ENCODE data around the gene ING2. TPM values are rescaled to one million over a fixed set of nuclear protein-coding genes. Genes with fewer than 3 reads are reported as not detected.

The ING2 gene
- total RNA-seq, 1 experiment from 2014 or later = 4.2 TPM

DNA sequence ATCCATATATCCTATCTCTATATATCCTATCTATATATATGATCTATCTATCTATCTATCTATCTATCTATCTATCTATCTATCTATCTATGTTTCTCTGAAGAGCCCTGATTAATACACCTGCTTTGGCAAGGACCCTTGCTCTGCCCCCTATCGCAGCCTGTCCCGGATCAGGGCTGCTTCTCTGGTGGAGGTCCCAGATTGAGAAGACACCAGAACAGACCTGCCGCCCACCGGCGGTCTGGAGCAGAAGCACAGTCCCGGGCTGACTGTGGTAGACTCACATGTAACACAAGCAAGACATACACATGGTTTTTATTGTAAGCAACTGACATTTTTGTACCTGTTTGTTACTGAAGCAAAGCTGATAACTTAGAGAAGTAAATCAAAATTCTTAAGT is 52.8 kb downstream of the ING2 start:
- Histone ChIP-seq H3K9me2 (ENCODE audit: insufficient read depth) (no peaks in the 10 kb centered on the region), H3K79me2 (ENCODE audit: insufficient read depth, low read length) (no peaks in the 10 kb centered on the region), H3K27me3 (ENCODE audit: insufficient read depth, low read length) (no peaks in the 10 kb centered on the region), H3K27ac (ENCODE audit: low read depth, low read length) (no peak overlapping the region), H3K4me3 (replicated peaks in 1 of 2; ENCODE audit: low read depth in 1 of 2, low read length in 2 of 2) (no peak overlapping the region), H3K4me1 (ENCODE audit: control insufficient read depth in 1 of 2, insufficient read depth in 2 of 2, low read length in 2 of 2) (no peaks in the 10 kb centered on the region), H4K20me1 (ENCODE audit: insufficient read depth) (no peaks in the 10 kb centered on the region), H3K4me2 (ENCODE audit: low read length) (no peak overlapping the region), H2AFZ (ENCODE audit: low read depth, low read length, poor library complexity, severe bottlenecking) (no peak overlapping the region), H3K9me3 (ENCODE audit: control insufficient read depth in 1 of 2, insufficient read depth in 1 of 2, low read depth in 1 of 2, low read length in 2 of 2) (no peaks in the 10 kb centered on the region), H3K36me3 (ENCODE audit: control insufficient read depth in 1 of 2, insufficient read depth in 2 of 2, low read length in 2 of 2) (no peaks in the 10 kb centered on the region), H3K9ac (ENCODE audit: low read length) (no peak overlapping the region)
- intact Hi-C loops (cut with micrococcal nuclease) = no loop called here
- RAD21 ChIA-PET (ENCODE audit: low non-redundant PET in 1 of 2, low total read pairs in 2 of 2, uncharacterized antibody in 2 of 2, unreplicated experiment in 2 of 2) = no interaction called here
- ATAC-seq (no peak), DNase-seq (ENCODE audit: low read depth, low spot score) (no peak)
- POLR2A ChIA-PET = no interaction called here
- no TSS peak for BruUV-seq (replicated peaks)
- TF ChIP-seq POLR2A (IDR thresholded peaks at IDR 0.05; ENCODE audit: borderline replicate concordance, extremely low read depth, insufficient read depth, insufficient read length) = no peak
- no peak for TF ChIP-seq ZNF274 (IDR thresholded peaks at IDR 0.05; ENCODE audit: low read depth, low read length)
- TF ChIP-seq FOSL1 (IDR thresholded peaks at IDR 0.05; ENCODE audit: low read depth) = no peak
- no peak for TF ChIP-seq EZH2 (IDR thresholded peaks at IDR 0.05)
- no peak for TF ChIP-seq CEBPB (IDR thresholded peaks at IDR 0.05; ENCODE audit: low read depth)
- no peak for TF ChIP-seq TCF7L2 (IDR thresholded peaks at IDR 0.05; ENCODE audit: borderline replicate concordance, extremely low read depth, insufficient read depth, insufficient read length)
- no peak for TF ChIP-seq JUND (IDR thresholded peaks at IDR 0.05)
- no peak for TF ChIP-seq SIN3A (IDR thresholded peaks at IDR 0.05; ENCODE audit: low read depth)
- TF ChIP-seq, protein P1, sequence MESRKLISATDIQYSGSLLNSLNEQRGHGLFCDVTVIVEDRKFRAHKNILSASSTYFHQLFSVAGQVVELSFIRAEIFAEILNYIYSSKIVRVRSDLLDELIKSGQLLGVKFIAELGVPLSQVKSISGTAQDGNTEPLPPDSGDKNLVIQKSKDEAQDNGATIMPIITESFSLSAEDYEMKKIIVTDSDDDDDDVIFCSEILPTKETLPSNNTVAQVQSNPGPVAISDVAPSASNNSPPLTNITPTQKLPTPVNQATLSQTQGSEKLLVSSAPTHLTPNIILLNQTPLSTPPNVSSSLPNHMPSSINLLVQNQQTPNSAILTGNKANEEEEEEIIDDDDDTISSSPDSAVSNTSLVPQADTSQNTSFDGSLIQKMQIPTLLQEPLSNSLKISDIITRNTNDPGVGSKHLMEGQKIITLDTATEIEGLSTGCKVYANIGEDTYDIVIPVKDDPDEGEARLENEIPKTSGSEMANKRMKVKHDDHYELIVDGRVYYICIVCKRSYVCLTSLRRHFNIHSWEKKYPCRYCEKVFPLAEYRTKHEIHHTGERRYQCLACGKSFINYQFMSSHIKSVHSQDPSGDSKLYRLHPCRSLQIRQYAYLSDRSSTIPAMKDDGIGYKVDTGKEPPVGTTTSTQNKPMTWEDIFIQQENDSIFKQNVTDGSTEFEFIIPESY (IDR thresholded peaks at IDR 0.05; ENCODE audit: extremely low read depth, insufficient replicate concordance, low read length) = no peak
- TF ChIP-seq SRF (IDR thresholded peaks at IDR 0.05; ENCODE audit: low read depth) = no peak
- CTCF ChIA-PET = no interaction called here

DNA sequence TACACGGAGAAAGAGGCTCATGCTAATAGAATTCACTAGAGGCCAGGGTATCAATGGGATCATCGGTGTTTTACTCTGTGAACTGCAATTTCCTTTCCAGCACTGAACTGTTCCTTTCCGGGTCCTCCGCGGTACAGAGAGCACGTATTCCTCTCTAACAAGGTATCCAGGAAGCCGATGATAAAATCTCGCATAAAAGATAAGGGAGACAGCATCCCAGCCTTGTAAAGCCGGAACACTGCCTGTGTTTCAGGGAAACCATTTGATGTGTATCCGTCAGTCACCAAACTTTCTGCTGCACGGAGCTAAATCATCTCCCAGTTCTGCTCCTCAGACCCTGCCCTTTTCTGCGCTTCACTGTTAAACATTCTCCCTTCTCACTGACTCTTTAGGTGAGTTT is 54.0 kb downstream of the ING2 start:
- H2AFZ ChIP-seq (ENCODE audit: low read depth, low read length, poor library complexity, severe bottlenecking) = no peak overlapping the region
- BruUV-seq (replicated peaks) = no TSS peak
- intact Hi-C loops (cut with micrococcal nuclease) = no loop called here
- TF ChIP-seq CEBPB (IDR thresholded peaks at IDR 0.05; ENCODE audit: low read depth) = no peak
- no peak for TF ChIP-seq JUND (IDR thresholded peaks at IDR 0.05)
- TF ChIP-seq, protein P2, sequence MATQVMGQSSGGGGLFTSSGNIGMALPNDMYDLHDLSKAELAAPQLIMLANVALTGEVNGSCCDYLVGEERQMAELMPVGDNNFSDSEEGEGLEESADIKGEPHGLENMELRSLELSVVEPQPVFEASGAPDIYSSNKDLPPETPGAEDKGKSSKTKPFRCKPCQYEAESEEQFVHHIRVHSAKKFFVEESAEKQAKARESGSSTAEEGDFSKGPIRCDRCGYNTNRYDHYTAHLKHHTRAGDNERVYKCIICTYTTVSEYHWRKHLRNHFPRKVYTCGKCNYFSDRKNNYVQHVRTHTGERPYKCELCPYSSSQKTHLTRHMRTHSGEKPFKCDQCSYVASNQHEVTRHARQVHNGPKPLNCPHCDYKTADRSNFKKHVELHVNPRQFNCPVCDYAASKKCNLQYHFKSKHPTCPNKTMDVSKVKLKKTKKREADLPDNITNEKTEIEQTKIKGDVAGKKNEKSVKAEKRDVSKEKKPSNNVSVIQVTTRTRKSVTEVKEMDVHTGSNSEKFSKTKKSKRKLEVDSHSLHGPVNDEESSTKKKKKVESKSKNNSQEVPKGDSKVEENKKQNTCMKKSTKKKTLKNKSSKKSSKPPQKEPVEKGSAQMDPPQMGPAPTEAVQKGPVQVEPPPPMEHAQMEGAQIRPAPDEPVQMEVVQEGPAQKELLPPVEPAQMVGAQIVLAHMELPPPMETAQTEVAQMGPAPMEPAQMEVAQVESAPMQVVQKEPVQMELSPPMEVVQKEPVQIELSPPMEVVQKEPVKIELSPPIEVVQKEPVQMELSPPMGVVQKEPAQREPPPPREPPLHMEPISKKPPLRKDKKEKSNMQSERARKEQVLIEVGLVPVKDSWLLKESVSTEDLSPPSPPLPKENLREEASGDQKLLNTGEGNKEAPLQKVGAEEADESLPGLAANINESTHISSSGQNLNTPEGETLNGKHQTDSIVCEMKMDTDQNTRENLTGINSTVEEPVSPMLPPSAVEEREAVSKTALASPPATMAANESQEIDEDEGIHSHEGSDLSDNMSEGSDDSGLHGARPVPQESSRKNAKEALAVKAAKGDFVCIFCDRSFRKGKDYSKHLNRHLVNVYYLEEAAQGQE (IDR thresholded peaks at IDR 0.05; ENCODE audit: low read depth) = no peak
- TF ChIP-seq SIN3A (IDR thresholded peaks at IDR 0.05; ENCODE audit: low read depth) = no peak
- no peak for TF ChIP-seq SP1 (IDR thresholded peaks at IDR 0.05; ENCODE audit: low read depth)
- TF ChIP-seq RAD21 (IDR thresholded peaks at IDR 0.05; ENCODE audit: low read depth) = no peak
- no peak for TF ChIP-seq EZH2 (IDR thresholded peaks at IDR 0.05)
- TF ChIP-seq SRF (IDR thresholded peaks at IDR 0.05; ENCODE audit: low read depth) = no peak
- TF ChIP-seq YY1 (IDR thresholded peaks at IDR 0.05; ENCODE audit: extremely low read depth, insufficient replicate concordance, low read depth, low read length) = no peak
- TF ChIP-seq, protein P3, sequence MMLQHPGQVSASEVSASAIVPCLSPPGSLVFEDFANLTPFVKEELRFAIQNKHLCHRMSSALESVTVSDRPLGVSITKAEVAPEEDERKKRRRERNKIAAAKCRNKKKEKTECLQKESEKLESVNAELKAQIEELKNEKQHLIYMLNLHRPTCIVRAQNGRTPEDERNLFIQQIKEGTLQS (IDR thresholded peaks at IDR 0.05) = no peak

More for the DNA sequence above, 54.0 kb downstream of the ING2 start:
- Histone ChIP-seq H3K4me2 (ENCODE audit: low read length) (no peak overlapping the region), H3K27me3 (ENCODE audit: insufficient read depth, low read length) (no peaks in the 10 kb centered on the region), H3K79me2 (ENCODE audit: insufficient read depth, low read length) (no peaks in the 10 kb centered on the region), H3K9me3 (ENCODE audit: control insufficient read depth in 1 of 2, insufficient read depth in 1 of 2, low read depth in 1 of 2, low read length in 2 of 2) (no peaks in the 10 kb centered on the region), H3K9ac (ENCODE audit: low read length) (no peak overlapping the region), H3K9me2 (ENCODE audit: insufficient read depth) (no peaks in the 10 kb centered on the region), H3K36me3 (ENCODE audit: control insufficient read depth in 1 of 2, insufficient read depth in 2 of 2, low read length in 2 of 2) (no peaks in the 10 kb centered on the region), H3K4me3 (replicated peaks in 1 of 2; ENCODE audit: low read depth in 1 of 2, low read length in 2 of 2) (no peak overlapping the region), H3K4me1 (ENCODE audit: control insufficient read depth in 1 of 2, insufficient read depth in 2 of 2, low read length in 2 of 2) (no peaks in the 10 kb centered on the region), H4K20me1 (ENCODE audit: insufficient read depth) (no peaks in the 10 kb centered on the region), H3K27ac (ENCODE audit: low read depth, low read length) (no peak overlapping the region)
- ChIA-PET RAD21 (ENCODE audit: low non-redundant PET in 1 of 2, low total read pairs in 2 of 2, uncharacterized antibody in 2 of 2, unreplicated experiment in 2 of 2) (no interaction called here), POLR2A (no interaction called here), CTCF (no interaction called here)
- ATAC-seq (no peak), DNase-seq (ENCODE audit: low read depth, low spot score) (no peak)

Measured in HCT116 (cell line).